Fibroblast of peridontal ligament (primary cell): ENCODE data around the gene NXPH4.
A peak's percentile ranks its signal among the peaks of the same experiment; 100 is the strongest.

Source experiments
- DNase-seq: peaks from one replicate; pipeline ENCODE4 v3.0.0-alpha.2; 2010; ENCODE audit errors: extremely low read depth

Gene NXPH4

DNA sequence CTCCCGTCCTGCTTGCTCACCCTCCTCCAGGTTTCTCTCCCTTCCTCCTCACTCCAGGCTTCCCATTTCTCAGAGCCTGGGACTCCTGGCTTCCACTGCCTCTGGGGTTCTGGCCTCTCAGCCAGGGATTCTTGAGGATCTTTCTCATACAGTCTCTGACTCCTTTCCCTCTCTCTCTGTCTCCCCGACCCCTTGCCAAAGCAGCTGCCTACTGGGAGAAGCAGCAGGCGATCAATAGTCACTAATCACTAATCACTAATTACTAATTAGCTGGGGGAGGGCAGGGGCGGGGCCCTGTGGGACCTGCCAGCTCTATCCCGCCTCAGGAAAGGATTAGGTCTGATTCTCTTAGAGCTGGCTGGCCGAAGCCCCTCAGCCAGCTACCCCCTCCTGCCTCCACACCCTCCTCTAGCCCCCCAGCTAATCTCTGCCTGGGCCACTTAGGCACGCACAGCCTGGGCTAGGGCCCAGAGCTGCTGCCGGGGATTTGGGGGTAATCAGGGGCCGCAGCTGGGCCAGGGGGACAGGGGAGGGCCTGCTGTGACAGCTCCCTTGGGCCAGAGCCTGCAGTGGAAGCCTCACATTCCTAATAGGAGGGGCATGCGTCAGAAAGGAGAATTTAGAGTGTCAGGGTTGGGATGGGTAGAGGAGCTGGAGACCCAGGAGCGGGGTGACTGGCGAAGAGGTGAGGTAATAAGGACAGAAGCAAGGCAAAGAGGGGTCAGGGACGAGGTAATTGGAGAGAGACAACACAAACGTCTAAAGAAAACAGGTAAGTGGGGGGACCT, 2.8 kb downstream of the NXPH4 start:
- DNase-seq = no peak

DNA sequence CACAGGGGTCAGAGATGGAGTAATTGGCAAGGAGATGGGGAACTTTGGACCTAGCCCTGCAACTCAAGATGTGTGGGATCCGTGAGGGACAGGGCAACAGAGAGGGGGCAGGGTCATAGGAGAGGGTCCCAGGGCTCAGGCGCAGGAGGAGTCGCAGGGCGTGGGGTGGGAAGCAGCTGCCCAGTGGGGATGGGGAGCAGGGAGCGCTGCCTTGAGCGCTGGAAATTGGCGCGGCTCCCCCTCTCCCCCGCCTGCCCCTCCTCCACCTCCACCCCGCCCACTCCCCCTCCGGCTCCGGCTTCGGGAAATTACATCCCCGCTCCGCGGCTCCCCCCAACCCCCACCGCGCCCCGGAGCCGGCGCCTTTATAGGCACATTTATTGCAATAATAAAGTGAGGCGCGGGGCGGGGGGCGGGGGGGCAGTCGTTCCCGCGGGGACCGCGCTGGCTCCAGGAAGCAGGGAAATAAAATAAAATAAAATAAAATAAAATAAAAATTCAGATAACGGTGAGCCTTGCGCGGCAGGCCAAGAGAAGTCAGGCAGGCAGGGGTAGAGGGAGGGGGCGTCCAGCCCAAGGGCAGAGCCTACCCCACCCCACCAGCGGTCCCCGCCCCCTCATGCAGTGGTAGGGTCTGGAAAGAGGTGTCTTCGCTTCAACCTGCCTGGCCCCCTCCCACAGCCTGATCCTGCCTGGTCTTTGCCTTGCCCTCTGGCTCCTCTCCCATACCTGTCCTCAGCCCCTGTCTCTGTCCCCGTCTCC, 3.6 kb downstream of the NXPH4 start:
- no peak for DNase-seq

DNA sequence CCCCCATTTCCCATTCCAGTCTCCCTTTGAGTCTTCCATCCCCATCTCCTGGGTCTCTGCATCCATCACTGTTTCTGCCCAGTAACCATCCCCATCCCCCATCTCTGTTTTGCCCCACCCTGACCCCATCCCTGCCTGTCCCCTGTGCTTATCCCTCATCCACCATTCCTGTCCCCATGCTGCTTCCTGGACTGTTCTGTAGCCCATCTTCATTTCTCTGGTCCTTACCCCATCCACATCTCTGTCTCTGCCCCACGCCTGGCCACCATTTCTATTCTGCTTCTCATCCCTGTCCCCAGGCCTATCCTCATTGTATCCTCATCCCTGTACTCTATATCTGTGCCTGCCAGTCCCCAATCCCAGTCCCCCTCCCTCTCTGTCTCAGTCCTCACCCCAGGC, 4.2 kb downstream of the NXPH4 start:
- DNase-seq = no peak

DNA sequence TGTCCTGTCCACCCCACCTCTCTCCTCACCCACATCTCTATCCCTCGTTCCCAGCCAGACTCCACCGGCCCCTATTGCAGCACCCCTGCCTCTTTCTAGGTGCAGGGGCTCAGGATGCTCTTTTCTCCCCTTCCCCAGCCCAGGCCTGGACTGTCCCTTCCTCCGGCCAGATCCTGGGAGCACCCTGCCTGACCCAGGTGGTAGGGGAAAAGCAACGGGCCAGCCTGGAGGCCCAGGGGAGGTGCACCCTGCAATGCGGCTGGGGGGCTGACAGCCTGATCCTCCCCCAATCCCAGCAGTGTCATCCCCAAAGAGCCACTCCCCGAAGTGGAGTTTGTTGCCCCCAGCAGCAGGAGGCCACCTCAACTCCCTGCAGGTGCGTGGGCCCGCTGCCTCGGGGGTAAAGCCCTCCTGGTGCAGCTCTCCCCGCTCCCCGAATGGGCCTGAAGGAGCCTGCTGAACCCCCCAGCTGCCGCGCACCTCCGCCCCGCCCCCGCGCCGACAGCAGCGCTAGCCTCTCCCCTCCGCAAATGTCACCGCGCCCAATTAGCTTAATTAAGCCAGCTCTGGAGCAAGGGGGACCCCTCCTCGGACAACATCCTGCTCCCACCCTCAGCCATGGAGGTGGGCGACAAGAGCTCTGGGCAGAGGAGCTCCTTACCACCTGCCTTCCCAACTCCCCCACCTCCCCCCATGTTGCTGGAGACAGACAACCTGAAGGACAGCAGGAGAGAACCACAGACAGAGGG, 4.7 kb downstream of the NXPH4 start:
- DNase-seq = no peak

DNA sequence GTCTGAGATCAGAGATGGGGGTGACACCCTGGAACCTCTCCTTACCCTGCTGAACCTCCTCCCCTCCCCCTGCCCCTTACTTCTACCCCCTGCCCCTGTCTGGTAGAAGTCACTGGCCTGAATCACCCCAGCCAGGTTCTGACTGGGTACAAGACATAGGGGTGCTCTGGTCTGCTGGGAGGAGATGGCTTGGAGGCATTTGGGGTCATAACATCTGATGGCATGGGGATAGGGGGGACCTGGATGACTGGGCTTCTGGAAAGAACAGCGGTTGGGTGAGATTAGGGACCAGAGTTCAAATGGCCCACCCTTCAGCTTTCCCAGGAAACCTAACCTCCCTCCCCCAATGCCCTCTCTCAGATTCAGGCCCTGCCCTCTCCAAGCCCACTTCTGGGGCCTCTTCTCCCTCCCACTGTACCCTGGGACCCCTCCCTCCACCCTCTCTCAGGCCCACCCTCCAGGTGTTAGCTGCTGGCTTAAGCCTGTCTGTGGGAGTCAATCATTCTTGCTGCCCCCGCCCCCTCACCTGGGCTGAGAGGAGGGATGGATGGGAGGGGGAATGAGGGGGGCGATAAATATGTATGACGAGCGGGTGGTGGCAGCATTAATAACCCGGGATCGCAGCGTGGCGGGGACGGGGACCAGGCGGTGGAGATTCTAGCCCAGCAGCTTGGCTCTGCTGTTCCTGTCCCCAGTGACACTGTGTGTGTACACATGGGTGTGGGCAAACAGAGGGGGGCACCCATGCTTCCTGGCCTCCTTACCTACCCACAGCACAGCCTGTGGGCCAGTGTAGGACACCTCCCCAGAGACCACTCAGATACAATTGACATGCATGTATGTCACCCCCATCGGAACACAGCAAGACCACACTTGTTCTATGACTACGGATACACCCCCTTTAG, 5.9 kb downstream of the NXPH4 start:
- no peak for DNase-seq

DNA sequence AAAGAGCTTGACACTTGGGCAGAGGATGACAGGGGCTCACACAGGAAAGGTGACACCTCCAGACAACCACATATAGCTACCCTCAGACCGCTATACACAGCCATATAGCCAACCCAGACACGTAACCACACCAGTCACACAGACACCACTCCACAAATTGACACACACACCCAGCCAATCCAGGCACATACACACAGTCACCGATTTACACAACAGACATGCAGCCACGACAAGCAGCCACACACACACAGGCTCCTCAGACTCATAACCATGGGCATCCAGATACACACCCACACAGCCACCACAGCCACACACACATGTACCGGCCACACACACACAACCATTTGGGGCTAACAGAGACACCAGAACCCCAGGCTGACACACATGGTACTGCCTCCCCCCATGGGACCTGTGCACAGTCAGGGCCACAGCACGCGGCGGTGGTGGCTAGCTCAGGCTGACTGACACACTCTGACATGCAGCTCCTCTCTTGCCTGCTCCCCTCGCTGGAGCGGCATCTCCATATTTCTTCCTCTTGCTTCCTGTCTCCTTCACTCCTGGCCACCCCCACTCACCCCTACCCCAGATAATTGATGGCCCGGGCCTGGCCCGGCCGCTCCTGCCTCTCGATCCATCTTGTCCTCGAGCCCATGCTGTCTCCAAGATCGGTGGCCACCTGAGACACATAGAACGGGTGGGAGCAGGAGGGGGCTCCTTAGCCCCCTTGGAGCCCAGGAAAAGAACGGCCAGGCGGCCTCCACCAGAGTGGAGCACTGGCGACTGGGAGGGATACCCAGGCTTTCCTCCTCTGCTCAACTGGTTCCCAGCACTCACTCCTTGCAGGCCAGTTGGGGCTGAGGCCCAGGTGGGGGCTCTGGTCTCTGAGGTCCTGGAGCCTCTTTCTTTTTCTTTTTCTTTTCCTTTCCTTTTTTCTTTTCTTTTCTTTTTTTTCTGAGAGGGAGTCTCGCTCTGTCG, 6.9 kb downstream of the NXPH4 start:
- no peak for DNase-seq

DNA sequence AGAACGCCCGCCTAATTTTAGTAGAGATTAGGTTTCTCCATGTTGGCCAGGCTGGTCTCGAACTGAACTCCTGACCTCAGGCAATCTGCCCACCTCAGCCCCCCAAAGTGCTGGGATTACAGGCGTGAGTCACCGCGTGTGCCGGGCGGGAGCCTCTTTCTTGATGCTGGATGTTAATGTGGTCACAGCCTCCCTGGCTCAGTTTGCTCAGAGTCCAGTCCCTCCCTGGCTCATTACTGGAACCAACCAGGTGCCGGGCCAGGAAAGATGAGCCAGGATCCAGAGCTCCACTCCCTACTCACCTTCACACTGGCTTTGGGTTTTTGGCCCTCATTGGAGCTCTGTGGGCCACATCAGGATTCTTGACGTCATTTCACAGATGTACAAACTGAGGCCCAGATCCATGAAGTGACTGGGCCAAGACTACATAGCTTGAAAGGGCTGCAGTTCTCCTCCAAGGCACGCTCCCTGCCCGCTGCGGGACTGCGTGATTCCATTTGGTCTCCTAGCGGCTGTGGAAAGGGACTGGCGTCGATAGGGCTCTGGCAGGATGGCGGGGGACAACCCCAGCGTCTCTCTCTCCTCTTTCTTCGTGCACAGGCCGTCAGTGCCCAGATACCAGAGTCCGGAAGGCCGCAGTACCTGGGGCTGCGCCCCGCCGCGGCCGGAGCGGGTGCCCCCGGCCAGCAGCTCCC, 7.8 kb downstream of the NXPH4 start:
- no peak for DNase-seq

DNA sequence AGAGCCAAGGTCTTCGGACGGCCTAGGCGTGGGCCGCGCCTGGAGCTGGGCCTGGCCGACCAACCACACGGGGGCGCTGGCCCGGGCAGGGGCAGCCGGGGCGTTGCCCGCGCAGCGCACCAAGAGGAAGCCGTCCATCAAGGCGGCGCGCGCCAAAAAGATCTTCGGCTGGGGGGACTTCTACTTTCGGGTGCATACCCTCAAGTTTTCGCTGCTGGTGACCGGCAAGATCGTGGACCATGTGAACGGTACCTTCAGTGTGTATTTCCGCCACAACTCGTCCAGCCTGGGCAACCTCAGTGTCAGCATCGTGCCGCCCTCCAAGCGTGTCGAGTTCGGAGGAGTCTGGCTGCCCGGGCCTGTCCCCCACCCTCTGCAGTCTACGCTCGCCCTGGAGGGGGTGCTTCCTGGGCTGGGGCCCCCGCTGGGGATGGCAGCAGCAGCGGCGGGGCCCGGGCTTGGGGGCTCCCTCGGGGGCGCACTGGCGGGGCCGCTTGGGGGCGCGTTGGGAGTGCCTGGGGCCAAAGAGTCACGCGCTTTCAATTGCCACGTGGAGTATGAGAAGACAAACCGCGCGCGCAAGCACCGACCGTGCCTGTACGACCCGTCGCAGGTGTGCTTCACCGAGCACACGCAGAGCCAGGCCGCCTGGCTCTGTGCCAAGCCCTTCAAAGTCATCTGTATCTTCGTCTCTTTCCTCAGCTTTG, 8.5 kb downstream of the NXPH4 start:
- DNase-seq = no peak

DNA sequence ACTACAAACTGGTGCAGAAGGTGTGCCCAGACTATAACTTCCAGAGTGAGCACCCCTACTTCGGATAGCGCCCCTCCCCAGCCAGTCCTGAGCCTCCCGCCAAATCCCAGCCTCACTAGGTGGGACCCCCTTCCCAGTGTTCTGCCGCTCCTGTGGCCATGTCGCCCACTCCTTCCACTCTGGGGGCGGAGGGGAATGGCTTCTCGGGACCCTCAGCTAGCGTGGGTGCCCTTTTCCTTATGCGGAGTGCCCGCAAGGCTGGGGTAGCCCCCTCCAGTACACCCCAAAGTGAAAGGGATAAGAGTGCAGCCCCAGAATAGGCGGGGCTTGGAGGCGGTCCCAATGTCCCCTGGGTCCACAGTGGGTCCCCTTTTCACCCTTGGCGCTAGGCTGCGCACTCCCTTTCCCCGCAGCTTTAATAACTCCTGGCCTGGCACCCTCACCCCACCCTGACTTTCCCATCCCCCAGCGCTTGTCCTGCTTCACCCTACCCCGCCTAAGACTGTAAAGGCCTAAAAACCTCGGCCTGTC, 9.2 kb downstream of the NXPH4 start:
- DNase-seq = no peak

DNA sequence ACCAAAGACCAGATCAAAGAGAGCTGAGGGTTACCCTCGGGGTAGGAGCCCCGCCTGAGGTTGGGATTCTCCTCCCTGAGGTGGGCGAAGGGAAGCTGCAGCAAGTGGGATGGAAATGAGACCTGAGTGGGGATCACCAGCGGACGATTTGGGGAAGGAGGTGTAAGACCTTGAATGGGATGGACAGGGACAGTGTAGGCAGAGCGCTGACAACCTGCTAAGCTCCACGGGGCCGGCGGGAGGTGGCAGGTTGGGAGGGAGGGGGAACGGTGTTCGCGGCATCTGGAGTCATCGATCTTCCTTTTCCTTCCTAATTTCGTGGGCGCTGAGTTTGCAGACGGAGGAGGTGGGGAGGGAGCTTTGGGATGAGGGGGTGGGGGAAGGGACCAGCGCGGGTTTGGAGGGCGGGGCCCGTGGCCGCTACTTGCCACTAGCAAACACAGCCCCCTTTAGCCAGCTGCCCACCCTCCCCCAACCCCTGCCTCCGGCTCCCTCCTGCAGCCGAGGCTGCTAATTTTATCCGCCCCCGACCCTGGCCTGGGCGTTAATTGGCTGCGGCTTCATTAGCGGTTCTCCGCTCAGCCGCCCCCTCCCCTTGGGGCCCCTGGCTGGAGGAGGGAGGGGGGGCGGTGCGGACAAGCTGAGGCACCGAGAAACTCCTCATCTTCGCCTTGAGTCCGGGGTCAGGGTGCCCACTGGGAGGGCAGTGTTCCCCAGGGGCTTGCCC, 10.2 kb downstream of the NXPH4 start:
- no peak for DNase-seq

DNA sequence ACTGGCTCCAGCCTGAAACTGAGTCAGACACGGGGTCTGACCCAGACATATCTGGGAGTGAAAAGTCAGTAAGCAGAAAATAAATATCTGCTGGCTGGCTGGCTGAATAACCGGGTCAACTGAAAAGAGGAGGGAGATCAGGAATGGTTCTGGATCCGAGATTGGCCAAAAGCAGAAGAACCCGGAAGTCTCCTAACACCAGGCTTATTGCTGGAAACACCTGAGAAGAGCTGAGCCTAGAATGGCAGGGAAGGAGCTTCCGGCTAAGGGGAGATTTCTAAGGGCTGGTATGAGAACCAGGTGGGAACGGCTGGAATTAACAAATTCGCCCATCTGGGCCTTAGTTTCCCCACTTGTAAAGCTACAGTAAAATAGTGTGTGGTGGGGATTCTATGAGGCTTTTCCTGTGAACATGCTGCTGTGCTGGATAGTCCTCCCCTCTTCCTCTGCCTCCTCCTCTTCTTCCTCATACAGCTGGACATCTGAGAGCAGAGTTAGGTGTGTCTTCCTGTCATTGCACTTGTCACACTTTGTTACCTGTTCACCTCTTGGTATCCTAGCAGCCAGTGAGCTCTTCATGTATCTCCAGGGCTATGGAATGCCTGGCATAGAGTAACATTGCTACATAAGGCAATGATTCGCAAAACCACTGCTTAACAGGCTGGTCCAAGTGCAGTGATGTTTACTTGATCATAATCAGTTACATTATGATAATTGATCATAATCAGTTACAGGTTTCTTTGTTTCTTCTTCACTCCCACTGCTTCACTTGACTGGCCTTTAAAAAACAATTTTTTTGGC, 10.9 kb downstream of the NXPH4 start:
- DNase-seq = peak; percentile 55

DNA sequence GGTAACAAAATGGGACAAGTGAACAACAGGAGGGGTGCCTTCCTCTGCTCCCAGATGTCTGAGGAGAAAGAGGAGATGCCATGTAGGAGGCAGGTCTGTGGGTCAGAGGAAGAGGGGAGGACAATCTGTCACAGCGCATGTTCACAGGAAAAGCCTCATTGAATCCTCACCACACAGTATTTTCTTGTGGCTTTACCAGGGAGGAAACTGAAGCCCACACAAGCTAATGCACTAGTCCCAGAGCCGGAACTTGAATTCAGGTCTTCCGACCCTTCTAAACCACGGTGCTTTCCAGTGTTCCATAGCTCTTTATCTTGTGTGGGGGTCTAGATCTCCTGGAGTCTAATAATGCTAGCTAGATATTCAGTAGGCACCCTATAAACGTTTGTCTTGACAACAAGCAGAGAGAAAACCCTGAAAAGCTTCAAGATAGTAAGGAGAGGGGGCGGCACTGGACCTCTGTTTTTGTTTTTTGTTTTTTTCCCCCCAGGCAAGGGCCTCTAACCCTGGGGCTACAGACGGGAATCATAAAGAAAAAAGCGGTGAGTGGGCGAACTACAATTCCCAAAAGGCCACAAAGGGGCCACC, 12.5 kb downstream of the NXPH4 start:
- peak; percentile 43 for DNase-seq

DNA sequence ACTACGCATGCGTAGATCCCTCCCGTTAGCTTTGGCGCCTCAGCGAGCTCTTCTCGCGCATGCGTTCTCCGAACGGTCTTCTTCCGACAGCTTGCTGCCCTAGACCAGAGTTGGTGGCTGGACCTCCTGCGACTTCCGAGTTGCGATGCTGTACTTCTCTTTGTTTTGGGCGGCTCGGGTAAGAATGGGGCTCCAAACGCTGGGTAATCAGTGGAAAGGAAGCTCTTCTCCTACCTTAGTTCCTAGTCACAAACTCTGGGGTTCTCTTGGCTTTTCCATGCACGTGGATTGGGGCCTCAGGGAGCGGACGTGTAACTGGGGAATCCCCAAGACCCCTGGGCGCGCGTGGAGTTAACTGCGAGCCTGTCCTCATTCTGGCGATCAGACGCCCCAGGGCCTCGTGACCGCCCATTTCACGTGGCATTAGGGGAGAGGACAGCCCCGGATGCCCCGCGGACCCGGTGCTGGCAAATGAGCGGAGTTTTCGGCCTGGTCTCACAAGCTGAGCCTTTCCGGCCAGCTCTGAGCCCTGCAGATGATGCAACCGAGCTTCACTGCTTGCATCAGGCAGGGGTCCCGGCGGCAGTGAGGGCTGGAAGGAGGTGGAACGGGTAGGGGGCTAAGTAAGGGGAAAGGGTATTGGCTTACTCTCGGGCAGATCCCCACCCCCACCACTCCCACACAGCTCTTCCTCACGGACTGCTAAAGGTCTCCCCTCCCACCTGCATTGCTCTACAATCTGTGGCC, 13.2 kb downstream of the NXPH4 start, which contains the start of gene SHMT2:
SHMT2 (plus strand) TSS at position 78 of the 747 bp plus-strand sequence; CDS start at position 146, 68 bp downstream.
- DNase-seq = peak; percentile 97

DNA sequence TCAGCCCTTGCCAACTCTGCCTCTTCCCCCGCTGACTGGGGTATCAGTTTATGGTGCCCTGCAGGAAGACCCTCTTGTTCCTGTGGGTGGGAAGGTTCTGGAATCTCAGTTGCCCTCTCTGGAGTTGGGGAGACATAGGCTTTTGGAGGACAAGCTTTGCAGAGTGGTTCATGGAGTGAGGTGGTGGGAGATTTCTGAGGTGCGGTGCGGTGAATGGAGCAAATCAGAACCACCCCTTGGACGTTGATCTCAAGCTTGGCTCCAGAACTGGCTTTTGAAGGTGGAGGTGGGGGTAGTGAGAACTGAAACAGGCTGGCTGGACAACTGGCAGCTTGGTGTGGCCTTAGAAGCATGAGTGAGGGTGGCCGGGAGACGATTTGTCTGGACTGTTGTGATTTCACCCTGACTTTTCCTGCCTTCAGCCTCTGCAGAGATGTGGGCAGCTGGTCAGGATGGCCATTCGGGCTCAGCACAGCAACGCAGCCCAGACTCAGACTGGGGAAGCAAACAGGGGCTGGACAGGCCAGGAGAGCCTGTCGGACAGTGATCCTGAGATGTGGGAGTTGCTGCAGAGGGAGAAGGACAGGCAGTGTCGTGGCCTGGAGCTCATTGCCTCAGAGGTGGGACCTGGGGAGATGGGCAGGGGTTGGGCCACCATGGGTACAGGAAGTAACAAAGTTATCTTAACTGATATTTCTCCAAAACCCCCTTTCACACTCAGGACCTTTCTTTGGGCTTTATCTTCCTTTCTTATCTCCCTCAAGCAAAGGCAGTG, 14.0 kb downstream of the NXPH4 start:
- DNase-seq = no peak
